Stomach (tissue), 8 donors: ENCODE measurements around the gene HNRNPAB. TPM values are rescaled to one million over a fixed set of nuclear protein-coding genes. Genes with fewer than 3 reads are reported as not detected.

Source experiments
- polyA plus RNA-seq, 3 donors: library from polyadenylated mRNA; stranded (reverse); fragments of 200-250 nt; gene quantifications; one replicate each; pipeline ENCODE4 v1.2.3, GENCODE V29; 2013
- total RNA-seq, 5 donors: library from RNA; depleted of rRNA; stranded (reverse); fragments of >200 nt; gene quantifications; one replicate each; pipeline versions ENCODE4 v1.1.0 to v1.2.3, GENCODE V29; 2014 to 2016
- donor health status: healthy with polysubstance abuse.
- donor health status: Bipolar disorder and iron deficiency.
- donor health status: healthy.

HNRNPAB gene
- total and polyA plus RNA-seq, 8 donors, result 25.1 to 327 (median 116) TPM

Other genes with a start within 250 kb of the HNRNPAB start
- not detected for gene PROP1, start 208.3 kb upstream of the HNRNPAB start, total RNA-seq
- gene PROP1, start 208.3 kb upstream of the HNRNPAB start, polyA plus RNA-seq, result not detected
- 1 to 10 TPM in 4 of 5 donors, not detected in 1; 2.7 to 6.1 (median 3.9) TPM for gene N4BP3, start 91.0 kb upstream of the HNRNPAB start, total RNA-seq
- gene N4BP3, start 91.0 kb upstream of the HNRNPAB start, polyA plus RNA-seq, result 1 to 10 TPM; 2.6 to 3.8 (median 2.9) TPM
- 10 to 100 TPM; 25.3 to 72.9 (median 50.9) TPM for gene RMND5B, start 73.5 kb upstream of the HNRNPAB start, total RNA-seq
- gene RMND5B, start 73.5 kb upstream of the HNRNPAB start, polyA plus RNA-seq, result 10 to 100 TPM; 28.2 to 35.5 (median 28.9) TPM
- gene NHP2, start 50.6 kb upstream of the HNRNPAB start, total RNA-seq, result 10 to 100 TPM in 4 of 5 donors, 1 to 10 TPM in 1; 4.0 to 89.3 (median 25.5) TPM
- gene NHP2, start 50.6 kb upstream of the HNRNPAB start, polyA plus RNA-seq, result 100 to 1,000 TPM; 149 to 182 (median 168) TPM
- not detected for gene GMCL2, start 17.2 kb upstream of the HNRNPAB start, total RNA-seq
- gene GMCL2, start 17.2 kb upstream of the HNRNPAB start, polyA plus RNA-seq, result not detected
- 100 to 1,000 TPM in 2 of 5 donors, 10 to 100 TPM in 3; 32.1 to 262 (median 56.2) TPM for gene PHYKPL, start 28.3 kb downstream of the HNRNPAB start, total RNA-seq
- 10 to 100 TPM; 22.9 to 38.3 (median 25.9) TPM for gene PHYKPL, start 28.3 kb downstream of the HNRNPAB start, polyA plus RNA-seq